SK-N-MC (cell line): ENCODE measurements around the gene PALM2AKAP2.

Experiments
- EZH2 ChIP-seq: fragments of 200-600 bp; sonication (generic); IDR thresholded peaks from one replicate; pipeline ENCODE4 v1.6.1; 2017; ENCODE audit warnings: antibody characterized with exemption
- FOXP2 ChIP-seq: optimal IDR thresholded peaks from 2 replicates; pipeline ENCODE3; 2011; ENCODE audit warnings: mild to moderate bottlenecking, moderate library complexity; ENCODE audit not compliant: insufficient read depth; ENCODE audit errors: extremely low read length, control extremely low read depth
- POLR2AphosphoS5 ChIP-seq: IDR thresholded peaks from 2 replicates; pipeline ENCODE4 v1.6.1; 2012; ENCODE audit warnings: mild to moderate bottlenecking, low read depth, low read length, borderline replicate concordance

DNA sequence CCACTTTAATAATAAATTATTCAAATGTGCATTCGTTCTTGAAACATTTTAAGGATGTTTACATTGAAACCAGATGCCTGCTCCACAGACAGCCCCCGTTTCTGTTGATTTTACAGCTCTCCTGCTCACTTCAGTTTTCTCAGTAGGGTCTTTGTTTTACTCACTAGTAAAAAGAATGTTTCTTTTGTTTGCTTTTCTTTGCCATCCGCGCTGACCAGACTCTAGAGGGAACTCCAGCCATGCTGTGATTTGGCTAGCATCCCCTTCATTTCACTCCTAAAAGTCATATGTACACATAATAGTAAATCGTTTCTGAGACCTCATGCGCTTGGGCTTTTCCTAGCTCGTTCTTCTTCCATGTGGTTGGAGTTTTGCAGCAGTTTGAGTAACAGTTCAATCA, 28.7 kb upstream of the PALM2AKAP2 start:
- TF ChIP-seq EZH2 (no peak), POLR2AphosphoS5 (no peak), FOXP2 (no peak)
